ENCODE measurements around the gene CLCA2.

Gene CLCA2

DNA sequence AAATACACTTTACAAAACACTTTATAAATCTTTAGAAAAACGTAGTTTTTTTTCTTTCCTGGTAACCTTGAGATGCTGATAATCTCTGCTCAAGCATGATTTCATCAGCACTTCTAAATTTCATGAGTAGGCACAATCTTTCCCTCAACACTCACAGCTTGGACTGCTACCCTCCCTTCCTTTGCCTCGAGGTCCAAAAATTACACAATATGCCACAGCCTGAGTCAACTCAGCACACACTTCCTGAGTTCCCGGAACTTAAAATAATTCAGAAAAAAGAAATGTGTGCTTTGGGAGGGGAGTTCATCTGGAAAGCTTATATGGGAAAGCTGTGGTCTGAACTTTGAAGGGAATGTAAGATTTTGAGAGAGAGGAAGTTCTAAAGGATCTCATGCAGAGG is 5.9 kb downstream of the CLCA2 start:
- DNase-seq = no peak

DNA sequence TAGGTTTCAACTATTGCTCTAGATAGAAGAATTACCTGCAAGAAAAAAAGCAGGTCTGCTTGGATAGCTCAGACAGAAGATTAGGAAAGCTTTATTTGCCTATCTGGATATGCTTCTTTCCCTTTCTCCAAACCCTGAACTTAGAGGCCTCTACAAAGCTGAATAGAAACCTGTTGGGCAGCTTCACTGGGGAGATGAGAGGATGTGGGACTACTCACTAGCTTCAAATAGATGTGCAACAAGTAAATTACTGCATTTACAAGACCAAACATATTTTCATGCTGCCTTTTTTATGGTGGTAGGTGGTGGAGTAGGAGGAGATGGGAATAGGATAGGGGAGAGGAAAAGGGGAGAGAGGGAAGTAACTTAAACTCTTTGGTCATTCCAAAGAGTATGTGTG is 6.4 kb downstream of the CLCA2 start:
- no peak for DNase-seq

DNA sequence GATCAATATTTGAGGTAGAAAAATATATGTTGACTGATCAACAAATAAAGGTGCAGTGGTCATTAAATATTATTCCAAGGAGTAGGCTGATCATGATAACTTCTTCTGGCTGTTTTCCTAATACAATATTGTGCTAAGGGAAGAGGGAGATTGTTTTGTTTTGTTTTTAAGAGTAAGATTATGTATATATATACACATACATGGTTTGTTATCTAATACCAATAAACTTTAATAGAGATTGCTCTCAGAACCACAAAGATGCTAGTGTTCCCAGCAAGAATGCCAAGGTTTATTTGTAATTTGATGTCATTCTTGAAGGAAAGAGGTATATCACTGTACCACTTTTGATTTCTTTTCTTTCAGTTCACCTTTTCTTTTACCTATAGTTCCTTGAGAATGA is 10.1 kb downstream of the CLCA2 start:
- no peak for DNase-seq

DNA sequence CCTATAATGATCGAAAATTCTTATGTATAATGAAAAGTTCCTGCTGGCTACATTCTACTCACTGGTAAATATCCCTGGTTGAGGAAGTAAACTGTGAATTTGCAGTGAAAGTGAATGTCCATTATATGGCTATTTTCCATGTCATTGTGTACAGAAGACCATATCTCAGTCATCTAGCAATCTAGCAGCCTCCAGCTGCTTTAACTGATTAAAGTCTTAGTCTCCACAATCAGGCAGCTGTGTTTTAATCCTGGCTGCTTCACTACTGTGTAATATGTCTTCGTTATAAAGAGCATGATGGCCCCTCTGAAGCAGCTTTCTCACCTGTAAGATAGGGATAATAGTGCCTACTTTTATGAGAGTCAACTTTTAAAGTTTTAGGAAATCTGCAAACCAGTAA is 11.4 kb downstream of the CLCA2 start:
- no peak for DNase-seq

DNA sequence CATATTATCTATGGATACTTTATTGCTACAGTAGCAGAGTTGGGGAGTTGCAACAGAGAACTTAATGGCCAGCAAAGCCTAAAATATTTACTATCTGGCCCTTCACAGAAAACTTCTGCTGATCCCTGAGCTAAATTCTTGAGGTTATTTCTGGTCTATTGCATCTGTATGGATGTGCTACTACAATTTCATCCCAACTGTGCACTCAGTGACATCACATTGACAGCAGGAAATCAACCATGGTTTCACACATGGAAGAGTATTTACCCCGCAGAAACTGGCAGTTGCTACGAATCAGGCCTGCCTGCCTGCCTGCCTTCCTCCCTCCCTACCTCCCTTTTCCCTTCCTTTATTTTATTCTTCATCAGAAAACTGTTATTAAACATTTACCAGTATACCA is 12.1 kb downstream of the CLCA2 start:
- peak; percentile 78 for DNase-seq

DNA sequence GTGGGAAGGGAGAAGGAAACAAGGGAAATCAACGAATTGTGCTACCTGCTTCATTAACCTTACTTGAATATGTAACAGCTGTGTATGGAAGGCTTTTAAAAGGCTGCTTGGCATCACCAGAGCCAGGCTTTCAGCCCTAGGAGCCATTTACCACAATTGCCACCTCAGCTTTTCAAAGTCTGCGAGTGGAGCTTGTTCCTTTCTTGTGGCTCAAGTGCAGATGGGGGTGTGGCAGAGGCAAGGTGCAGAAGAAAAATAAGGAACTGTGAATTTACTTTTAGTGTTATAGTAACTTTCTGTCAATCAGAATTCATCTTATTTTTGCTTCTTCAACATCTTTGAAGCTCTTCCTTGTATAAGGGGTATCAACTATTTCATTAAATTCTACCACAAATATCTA is 17.6 kb downstream of the CLCA2 start:
- peak; percentile 68 for DNase-seq

DNA sequence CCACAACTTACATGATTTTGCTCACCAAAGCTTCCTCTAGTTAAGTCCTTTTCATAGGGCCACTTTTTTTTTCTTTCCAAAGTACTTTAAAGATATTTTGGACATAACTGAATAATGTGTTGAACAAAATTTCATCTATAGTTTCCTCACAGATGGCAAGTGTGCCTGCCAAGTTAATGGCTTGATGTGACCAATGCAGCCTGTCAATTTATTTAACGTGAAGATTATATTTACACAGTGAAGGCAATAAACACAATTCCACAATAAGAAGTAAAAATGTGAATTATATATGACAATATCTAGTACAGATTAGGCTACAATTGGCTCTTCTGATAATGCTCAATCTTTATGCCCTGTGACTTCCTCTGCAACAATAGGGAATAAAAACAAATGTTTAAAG is 18.0 kb downstream of the CLCA2 start:
- no peak for DNase-seq

DNA sequence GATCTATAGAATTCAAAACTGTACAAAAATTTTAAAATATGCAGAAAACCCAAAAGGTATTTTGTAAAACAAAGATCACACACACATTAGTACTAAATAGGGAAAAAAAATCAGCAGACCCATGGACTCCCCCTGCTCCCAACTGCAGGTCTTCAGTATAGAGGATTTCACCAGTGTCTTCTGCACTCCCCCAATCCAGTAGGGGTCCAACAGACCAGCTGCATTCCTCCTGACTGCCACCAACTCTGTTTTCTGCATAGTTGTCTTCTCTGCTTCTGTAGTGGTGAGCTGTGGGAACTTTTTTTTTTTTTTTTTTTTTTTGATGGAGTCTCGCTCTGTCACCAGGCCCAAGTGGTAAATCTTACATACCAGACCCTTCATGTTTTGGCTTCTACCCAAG is 21.9 kb downstream of the CLCA2 start:
- no peak for DNase-seq

DNA sequence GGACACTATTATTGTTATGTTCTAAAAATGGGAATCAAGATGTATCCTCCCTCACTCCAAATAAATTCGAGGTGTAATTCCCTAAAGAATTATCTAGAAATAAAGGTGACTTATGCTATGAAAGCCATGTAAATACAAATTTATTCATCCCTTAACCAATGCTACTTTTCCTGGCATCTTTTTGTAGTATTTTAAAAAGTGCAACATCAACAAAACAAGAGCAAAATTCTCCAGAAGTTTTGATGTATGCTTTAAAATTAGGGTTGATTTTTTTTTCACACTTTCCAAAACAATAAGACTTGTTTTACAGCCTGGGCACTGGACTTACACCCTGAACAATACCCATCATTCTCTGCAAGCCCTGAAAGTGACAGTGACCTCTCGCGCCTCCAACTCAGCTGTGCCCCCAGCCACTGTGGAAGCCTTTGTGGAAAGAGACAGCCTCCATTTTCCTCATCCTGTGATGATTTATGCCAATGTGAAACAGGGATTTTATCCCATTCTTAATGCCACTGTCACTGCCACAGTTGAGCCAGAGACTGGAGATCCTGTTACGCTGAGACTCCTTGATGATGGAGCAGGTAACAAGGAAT is 23.3 kb downstream of the CLCA2 start:
- DNase-seq = no peak

DNA sequence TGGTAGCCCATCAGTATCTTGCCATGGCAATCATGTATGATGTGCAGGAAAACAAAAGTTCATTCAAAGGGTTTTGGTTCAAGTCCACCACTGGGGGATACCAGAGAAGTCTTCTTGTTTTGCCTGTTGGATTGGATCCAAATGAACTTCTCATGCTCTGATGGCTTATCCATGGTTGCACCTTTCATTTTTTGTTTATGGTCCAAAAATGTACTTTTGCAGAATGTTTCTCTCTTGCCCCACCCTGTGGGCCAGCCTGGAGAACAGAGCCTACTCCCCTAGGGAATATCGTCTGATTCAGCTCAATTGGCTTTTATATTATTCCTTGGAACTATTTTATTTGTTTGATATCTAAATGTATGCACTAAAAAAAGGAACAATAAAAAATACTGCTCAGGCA is 24.7 kb downstream of the CLCA2 start:
- DNase-seq = no peak

DNA sequence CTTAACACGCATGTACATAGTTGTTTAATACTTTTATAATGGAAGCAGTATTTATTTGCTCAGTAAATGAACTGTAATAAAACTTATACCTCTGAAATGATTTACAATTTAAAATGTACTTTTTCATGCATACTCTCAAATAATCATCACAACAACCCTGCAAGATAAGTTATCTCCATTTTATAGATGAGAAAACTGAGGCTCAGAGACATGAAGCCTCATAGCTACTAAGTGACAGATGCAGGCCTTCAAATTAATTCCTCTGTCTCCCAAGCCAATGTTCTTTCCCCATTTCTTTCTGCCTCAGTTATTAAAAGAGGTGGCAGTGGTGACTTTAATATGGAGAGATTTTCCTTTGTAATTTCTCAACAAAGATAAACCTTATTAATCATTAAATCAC is 25.1 kb downstream of the CLCA2 start:
- no peak for DNase-seq

DNA sequence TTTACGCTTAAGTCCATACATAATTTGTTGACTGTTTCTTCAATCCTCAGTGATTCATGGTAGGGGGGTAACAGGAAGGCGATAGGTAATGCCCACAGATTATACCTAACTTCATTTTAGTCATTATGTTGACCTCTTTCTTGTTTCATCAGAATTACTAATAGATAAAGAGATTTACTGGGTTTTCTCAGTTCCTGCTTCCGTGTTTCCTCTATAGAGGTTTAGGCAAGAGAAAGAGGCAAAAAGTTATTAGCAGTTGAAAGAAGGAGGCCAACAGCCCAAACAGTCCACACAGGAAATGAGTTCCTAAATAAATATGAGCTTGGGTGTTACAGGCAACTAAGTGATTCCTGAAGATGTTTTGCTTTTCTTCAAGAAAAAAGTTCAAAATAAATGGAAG is 26.9 kb downstream of the CLCA2 start:
- no peak for DNase-seq

DNA sequence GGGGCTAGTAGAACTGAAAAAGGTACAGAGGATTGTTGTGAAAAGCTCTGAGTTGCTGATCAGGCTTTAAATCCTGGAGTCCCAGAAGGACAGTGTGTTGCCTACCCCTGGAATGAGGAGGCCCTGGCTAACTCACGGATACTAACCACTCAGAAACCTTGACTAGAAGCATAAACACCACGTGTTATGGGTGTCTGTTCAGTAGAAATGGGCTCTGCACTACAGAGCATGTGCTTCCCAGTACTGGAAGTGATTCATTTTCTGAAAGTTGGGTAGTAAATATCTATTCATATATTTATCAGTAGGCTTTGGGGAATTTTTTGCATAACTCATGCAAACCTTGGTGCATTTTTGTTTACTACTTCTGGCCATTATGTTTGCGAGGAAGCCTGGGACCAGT is 29.7 kb downstream of the CLCA2 start:
- no peak for DNase-seq

DNA sequence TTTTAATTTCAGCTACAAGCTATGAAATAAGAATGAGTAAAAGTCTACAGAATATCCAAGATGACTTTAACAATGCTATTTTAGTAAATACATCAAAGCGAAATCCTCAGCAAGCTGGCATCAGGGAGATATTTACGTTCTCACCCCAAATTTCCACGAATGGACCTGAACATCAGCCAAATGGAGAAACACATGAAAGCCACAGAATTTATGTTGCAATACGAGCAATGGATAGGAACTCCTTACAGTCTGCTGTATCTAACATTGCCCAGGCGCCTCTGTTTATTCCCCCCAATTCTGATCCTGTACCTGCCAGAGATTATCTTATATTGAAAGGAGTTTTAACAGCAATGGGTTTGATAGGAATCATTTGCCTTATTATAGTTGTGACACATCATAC is 31.1 kb downstream of the CLCA2 start:
- no peak for DNase-seq

DNA sequence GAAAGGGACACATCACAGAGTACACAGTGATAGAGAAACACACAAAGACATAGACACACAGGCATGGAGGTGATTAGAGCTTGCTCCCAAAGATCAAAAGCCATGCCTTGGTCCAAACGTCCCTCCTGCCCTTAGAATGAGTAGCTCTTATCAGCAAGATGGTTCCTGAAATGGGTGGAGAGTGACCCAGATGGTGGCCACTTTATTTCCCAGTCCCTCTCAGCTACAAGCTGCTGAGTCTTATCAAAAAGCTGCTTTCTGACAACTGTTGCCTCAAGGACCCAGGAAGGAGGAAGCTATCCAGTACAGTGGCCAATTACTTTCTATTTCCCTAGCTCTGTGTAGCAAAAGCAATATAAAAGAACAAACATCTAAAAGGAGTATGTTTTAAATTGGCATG is 37.0 kb downstream of the CLCA2 start:
- no peak for DNase-seq

DNA sequence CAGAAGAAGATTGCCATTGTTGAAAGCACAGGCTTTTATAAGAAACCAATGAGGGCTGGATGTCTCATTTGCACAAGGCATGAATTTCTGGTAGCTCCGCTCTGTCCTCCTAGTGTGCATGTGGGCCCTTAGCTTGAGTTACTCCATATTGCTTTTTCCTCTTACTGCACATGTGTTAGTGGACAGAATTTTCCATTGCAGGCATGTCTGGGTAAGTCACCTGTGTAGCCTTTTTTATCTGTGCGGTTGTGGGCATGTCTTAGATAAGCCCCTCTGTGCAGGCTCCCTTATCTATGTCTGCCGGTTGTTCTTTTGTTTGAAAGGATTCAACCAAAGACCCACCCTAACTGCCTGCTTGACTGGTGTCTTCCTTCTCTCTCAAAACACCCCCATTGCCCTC is 37.5 kb downstream of the CLCA2 start:
- no peak for DNase-seq

DNA sequence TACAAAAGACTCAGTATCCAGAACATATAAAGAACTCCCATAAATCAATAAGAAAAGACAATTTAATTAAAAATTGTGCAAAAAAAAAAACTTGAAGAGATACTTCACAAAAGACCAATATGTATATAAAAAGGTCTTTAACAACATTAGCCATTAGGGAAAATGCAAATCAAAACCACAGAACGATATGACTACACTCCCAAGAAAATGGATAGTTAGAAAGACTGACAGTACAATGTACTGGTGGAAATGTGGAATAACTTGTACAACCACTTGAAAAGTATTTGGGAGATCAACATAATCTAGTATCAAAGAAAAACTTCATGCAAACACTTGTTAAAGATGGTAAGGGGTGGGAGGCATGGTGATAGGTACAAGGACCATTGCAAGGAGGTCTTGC is 40.8 kb downstream of the CLCA2 start:
- no peak for DNase-seq

DNA sequence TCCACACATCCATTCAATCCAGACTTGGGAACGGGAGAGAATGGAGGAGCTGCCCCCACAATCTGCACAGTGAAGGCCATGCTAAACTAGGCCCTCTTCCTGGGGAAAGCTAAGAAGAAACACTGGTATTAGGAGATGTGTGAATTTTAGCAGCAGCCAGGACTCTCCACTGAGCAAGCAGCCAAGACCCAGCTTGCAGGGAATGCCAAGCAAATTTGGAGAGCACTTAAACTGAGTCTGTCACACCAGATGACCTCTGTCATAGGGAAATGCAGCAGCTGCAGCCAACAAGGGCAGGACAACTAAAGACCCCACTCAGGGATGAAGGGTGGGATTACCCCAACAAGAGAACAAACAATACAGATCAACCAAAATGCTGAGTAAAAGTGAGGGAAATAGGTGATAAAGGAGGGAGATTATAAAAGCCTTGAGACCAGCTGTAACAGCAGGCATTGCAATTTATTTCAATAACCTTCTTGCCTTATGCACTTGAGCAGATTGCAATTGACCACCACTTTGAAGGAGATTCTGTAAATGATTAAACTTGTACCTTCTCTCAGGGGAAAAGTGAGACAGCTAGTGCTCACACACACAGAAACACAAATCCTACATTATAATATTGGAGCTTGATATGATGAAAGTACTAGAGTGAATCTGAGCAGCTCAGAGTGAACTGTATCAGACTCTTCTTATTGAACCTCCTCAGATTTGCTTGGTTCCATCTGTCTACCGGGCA is 42.3 kb downstream of the CLCA2 start:
- DNase-seq = peak; percentile 45

DNA sequence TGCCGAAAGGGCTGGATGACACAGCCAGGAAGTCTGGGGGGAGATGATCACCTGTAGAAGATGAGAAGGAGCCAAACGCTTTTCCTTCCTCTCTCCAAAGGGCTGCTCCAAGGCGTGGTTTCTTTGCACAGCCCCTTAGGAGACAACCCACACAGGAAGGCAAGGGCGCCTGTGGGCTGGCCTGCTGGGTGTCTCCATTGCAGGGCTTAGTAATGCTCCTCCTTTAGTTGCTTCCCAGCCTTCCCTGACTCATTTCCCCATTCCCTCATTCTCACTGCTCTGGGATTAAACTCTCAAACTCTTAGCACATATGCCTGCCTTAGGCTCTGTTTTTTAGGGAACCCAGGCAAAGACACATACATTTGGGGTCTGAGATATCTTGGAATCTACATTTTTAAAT is 43.0 kb downstream of the CLCA2 start:
- no peak for DNase-seq

DNA sequence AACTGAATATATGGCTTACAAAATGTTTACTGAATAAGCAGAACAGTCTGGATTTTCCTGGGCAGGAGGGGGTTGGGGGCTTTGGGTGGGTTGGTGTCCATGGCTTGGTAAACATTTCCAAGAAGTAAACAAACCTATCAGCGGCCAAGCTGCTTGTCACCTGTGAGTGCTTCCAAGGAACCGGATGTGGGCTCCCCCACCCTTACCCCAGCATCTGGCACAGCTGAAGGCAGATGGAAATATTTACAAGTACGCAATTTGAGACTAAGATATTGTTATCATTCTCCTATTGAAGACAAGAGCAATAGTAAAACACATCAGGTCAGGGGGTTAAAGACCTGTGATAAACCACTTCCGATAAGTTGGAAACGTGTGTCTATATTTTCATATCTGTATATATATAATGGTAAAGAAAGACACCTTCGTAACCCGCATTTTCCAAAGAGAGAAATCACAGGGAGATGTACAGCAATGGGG is 44.6 kb downstream of the CLCA2 start, which contains the start of gene CLCA1:
CLCA1 (plus strand) TSS at position 427 of the 477 bp plus-strand sequence; CDS start at position 472, 45 bp downstream.
- no peak for DNase-seq

DNA sequence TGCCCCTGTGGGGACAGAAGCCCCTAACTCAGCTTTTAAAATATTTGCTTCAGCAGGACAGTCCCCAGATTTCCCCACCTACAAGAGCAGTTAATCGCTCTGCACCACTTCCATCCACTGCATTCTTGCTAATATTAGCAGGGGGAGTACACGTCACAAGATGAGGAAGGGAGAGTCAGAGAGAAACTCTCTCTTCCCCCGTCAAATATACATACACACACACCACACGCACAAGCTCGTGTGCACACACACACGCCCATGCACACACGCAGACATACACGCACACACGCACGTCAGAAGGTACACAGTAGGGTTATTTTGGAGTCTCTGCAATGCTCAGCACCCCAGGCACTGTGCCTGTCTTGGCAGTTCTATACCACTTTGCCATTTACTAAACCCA is 46.9 kb downstream of the CLCA2 start:
- no peak for DNase-seq

DNA sequence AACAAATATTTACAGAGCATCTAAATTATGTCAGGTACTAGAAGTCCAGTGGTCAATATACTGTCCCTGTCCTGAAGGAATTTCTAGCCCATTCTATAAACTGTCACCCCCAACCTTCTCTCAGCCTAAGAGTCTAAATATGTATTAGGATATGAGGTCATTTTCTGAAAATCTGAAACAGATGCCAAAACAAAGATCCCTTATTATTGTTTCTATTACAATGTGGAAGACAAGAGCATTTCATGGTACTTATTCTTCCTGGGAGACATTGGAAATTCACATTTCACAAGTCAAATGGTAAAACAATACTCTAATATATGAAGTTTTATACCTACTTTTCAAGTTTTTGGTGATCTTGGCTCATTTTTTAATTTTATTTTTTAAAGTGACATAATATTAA is 47.3 kb downstream of the CLCA2 start:
- DNase-seq = no peak

DNA sequence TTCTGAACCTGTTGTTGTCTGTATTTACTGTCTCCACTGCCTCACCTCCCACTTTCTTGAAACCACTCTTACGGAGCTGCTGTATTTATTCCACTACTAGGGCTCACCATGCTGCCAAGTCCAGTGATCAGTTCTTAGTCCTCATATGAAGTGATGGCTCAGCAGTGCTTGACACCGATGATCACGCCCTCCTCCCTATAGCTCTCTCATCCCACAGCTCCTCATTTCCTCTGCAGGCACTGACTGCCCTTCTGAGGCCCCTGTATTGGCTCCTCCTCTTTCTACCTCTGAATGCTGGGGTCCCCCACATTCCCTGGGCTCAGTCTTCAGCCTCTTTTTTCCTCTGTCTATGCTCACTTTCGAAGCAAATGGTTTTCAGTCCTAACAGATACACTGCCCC is 48.2 kb downstream of the CLCA2 start:
- no peak for DNase-seq

DNA sequence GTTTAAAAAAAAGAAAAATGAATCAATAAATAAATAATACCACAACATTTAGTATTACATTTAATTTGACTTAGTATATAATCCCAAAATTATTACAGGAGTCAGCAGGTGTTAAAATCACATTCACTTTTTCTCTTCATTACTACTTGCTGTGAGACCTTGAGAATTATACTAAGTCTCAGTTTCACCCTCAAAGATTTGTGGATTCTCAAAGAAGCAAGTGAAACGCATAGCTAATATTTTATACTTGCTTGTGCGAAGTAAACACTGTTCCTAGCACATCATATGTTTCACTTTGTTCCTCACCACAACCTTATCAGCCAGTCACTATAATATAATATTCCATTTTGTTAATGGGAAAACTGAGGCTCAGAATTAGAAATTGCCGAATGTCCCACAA is 48.8 kb downstream of the CLCA2 start:
- DNase-seq = no peak

DNA sequence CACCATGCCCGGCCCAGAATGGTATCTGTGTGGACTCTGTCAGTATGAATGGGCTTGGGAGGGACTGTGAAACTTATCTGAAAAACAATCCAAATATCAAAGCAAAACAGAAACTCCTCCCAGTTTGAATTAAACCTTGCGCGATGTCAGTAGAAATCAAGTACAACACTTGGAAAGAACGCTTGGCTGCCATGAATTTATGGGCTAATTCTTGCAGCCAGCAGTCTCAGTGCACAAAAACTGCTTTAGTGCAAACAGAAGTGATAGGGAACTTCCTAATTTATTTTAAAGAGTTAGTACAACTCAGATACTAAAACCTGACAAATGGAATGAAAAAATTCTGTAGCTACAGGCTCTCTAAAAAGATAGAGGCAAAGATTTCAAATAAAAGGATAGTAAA is 53.3 kb downstream of the CLCA2 start:
- DNase-seq = no peak

Data from DMS79 (cell line).